H1 (cell line): ENCODE measurements around the gene KRT77. TPM values are rescaled to one million over a fixed set of nuclear protein-coding genes. Genes with fewer than 3 reads are reported as not detected.

Source experiments
- CTCF ChIA-PET: fragments of 300-600 bp; sonication (Branson Sonifier 250); formaldehyde crosslinking; loops from one replicate; lab custom pipeline; 2021; ENCODE audit not compliant: partially characterized antibody; lab: Charles Lee
- POLR2A ChIA-PET: fragments of 300-600 bp; sonication (Branson Sonifier 250); formaldehyde crosslinking; loops from one replicate; lab custom pipeline; 2021; ENCODE audit warnings: inconsistent platforms; ENCODE audit not compliant: partially characterized antibody; lab: Charles Lee
- DNase-seq, 2 experiments: peaks; one replicate each; pipeline versions ENCODE4 v3.0.0 to v3.0.0-alpha.2; 2010 to 2022; ENCODE audit warnings: low spot score in 2 of 2, low read depth in 1 of 2, mixed read lengths in 1 of 2
- FAIRE-seq: peaks from 2 replicates; lab custom pipeline; 2011; peaks lifted over from hg19 to GRCh38; lab: Jason Lieb, UNC
- H2AFZ ChIP-seq: 2 replicates; pipeline ENCODE4 v1.8.1; 2012; ENCODE audit warnings: low read length, inconsistent platforms
- H2AK5ac ChIP-seq: 2 replicates; pipeline ENCODE4 v1.6.1; 2013; ENCODE audit warnings: low read depth, low read length
- H2BK120ac ChIP-seq: replicated peaks from 2 replicates; pipeline ENCODE3; 2013; ENCODE audit warnings: low read depth, low read length, inconsistent platforms
- H2BK12ac ChIP-seq: 2 replicates; pipeline ENCODE4 v1.6.1; 2013; ENCODE audit warnings: low read depth, low read length
- H2BK15ac ChIP-seq: 2 replicates; pipeline ENCODE4 v1.6.1; 2013; ENCODE audit warnings: low read length
- H2BK20ac ChIP-seq: 2 replicates; pipeline ENCODE4 v1.6.1; 2013; ENCODE audit warnings: low read length
- H2BK5ac ChIP-seq: 2 replicates; pipeline ENCODE4 v1.6.1; 2013; ENCODE audit warnings: low read depth, low read length
- H3K14ac ChIP-seq: 2 replicates; pipeline ENCODE4 v1.6.1; 2013; ENCODE audit warnings: inconsistent platforms; ENCODE audit not compliant: insufficient read length
- H3K18ac ChIP-seq: 2 replicates; pipeline ENCODE4 v1.6.1; 2013; ENCODE audit warnings: low read length; ENCODE audit errors: extremely low read depth
- H3K23ac ChIP-seq: 2 replicates; pipeline ENCODE4 v1.6.1; 2013; ENCODE audit warnings: inconsistent platforms; ENCODE audit not compliant: insufficient read length
- H3K23me2 ChIP-seq: 2 replicates; pipeline ENCODE4 v1.6.1; 2013; ENCODE audit warnings: low read depth, low read length
- H3K27ac ChIP-seq: 2 replicates; pipeline ENCODE4 v1.6.1; 2011; ENCODE audit warnings: low read depth, low read length, inconsistent platforms
- H3K27me3 ChIP-seq, 4 experiments: replicated peaks in 1 of 4; 1 replicate in 1 of 4; 2 replicates in 3 of 4; pipeline versions ENCODE4 v1.6.1 to v1.8.1; 2011 to 2013; ENCODE audit warnings: low read length in 3 of 4, mild to moderate bottlenecking in 3 of 4, inconsistent platforms in 2 of 4, mixed read lengths in 2 of 4, moderate library complexity in 1 of 4; ENCODE audit not compliant: control insufficient read depth in 3 of 4, insufficient read depth in 3 of 4; ENCODE audit errors: extremely low read depth in 1 of 4
- H3K36me3 ChIP-seq, 4 experiments: 2 replicates each; pipeline versions ENCODE4 v1.6.1 to v1.8.1; 2011 to 2013; ENCODE audit warnings: mild to moderate bottlenecking in 4 of 4, low read length in 3 of 4, moderate library complexity in 2 of 4, control low read depth in 1 of 4, inconsistent platforms in 1 of 4; ENCODE audit not compliant: insufficient read depth in 4 of 4, control insufficient read depth in 2 of 4
- H3K4ac ChIP-seq: replicated peaks from 2 replicates; pipeline ENCODE3; 2013; ENCODE audit warnings: low read length, low read depth, mixed read lengths, inconsistent platforms; ENCODE audit not compliant: insufficient read length
- H3K4me1 ChIP-seq, 4 experiments: replicated peaks in 1 of 4; 1 replicate in 1 of 4; 2 replicates in 3 of 4; pipeline versions ENCODE4 v1.6.1 to v1.8.1; 2011 to 2013; ENCODE audit warnings: low read length in 3 of 4, inconsistent platforms in 2 of 4, mixed read lengths in 1 of 4; ENCODE audit not compliant: insufficient read depth in 4 of 4, control insufficient read depth in 3 of 4
- H3K4me2 ChIP-seq, 2 experiments: 2 replicates each; pipeline versions ENCODE4 v1.6.1 to v1.8.1; 2011 to 2013; ENCODE audit warnings: low read depth in 2 of 2, low read length in 2 of 2, control low read depth in 1 of 2, inconsistent platforms in 1 of 2, mild to moderate bottlenecking in 1 of 2; ENCODE audit not compliant: insufficient read depth in 1 of 2
- H3K4me3 ChIP-seq, 4 experiments: fragments of 200-600, 300-600 bp in 1 of 4; sonication (generic), shearing (Covaris generic), sonication (Bioruptor Twin) in 1 of 4; 2 replicates each; pipeline versions ENCODE4 v1.5.1 to v1.8.1; 2011 to 2016; ENCODE audit warnings: low read length in 4 of 4, low read depth in 3 of 4, control low read depth in 2 of 4, inconsistent platforms in 2 of 4, mild to moderate bottlenecking in 2 of 4, mixed read lengths in 1 of 4, moderate library complexity in 1 of 4; ENCODE audit not compliant: insufficient read depth in 2 of 4; ENCODE audit errors: extremely low read depth in 1 of 4
- H3K56ac ChIP-seq: replicated peaks from 2 replicates; pipeline ENCODE3; 2013; ENCODE audit warnings: low read depth, mild to moderate bottlenecking, mixed read lengths, low read length, inconsistent platforms; ENCODE audit not compliant: insufficient read length
- H3K79me1 ChIP-seq: 2 replicates; pipeline ENCODE4 v1.6.1; 2013; ENCODE audit warnings: low read depth, low read length, control low read depth
- H3K79me2 ChIP-seq, 2 experiments: 2 replicates each; pipeline versions ENCODE4 v1.6.1 to v1.8.1; 2012 to 2013; ENCODE audit warnings: low read length in 2 of 2, mild to moderate bottlenecking in 2 of 2, inconsistent platforms in 1 of 2; ENCODE audit not compliant: insufficient read depth in 2 of 2, control insufficient read depth in 1 of 2
- H3K9ac ChIP-seq, 4 experiments: replicated peaks in 1 of 4; 1 replicate in 1 of 4; 2 replicates in 3 of 4; pipeline versions ENCODE4 v1.6.1 to v1.8.1; 2011 to 2013; ENCODE audit warnings: low read depth in 3 of 4, low read length in 3 of 4, control low read depth in 2 of 4, mild to moderate bottlenecking in 2 of 4, moderate library complexity in 2 of 4, inconsistent platforms in 1 of 4; ENCODE audit errors: extremely low read depth in 1 of 4
- H3K9me3 ChIP-seq, 2 experiments: 2 replicates each; pipeline versions ENCODE4 v1.6.1 to v1.8.1; 2012 to 2013; ENCODE audit warnings: mild to moderate bottlenecking in 2 of 2, moderate library complexity in 2 of 2, control low read depth in 1 of 2, inconsistent platforms in 1 of 2, low read depth in 1 of 2, low read length in 1 of 2, mixed read lengths in 1 of 2; ENCODE audit not compliant: insufficient read depth in 2 of 2
- H4K20me1 ChIP-seq, 2 experiments: replicated peaks in 1 of 2; 2 replicates each; pipeline versions ENCODE3 to v1.8.1; 2011 to 2013; ENCODE audit warnings: inconsistent platforms in 2 of 2, low read length in 2 of 2, mild to moderate bottlenecking in 1 of 2; ENCODE audit not compliant: insufficient read depth in 2 of 2, control insufficient read depth in 1 of 2
- H4K5ac ChIP-seq: 2 replicates; pipeline ENCODE4 v1.6.1; 2013; ENCODE audit warnings: low read length, low read depth, mixed read lengths, inconsistent platforms; ENCODE audit not compliant: insufficient read length
- H4K8ac ChIP-seq: 2 replicates; pipeline ENCODE4 v1.8.0; 2013; ENCODE audit warnings: mild to moderate bottlenecking, moderate library complexity, low read length, inconsistent platforms; ENCODE audit not compliant: insufficient read depth; ENCODE audit errors: extremely low read depth
- H4K91ac ChIP-seq: replicated peaks from 2 replicates; pipeline ENCODE3; 2013; ENCODE audit warnings: low read length, mixed read lengths, inconsistent platforms; ENCODE audit not compliant: insufficient read length
- FOSL1 ChIP-seq: IDR thresholded peaks from 2 replicates; pipeline ENCODE4 v1.6.1; 2011; ENCODE audit warnings: mild to moderate bottlenecking, low read depth, low read length, moderate library complexity; ENCODE audit not compliant: insufficient read depth
- PHF8 ChIP-seq: fragments of 200-600 bp; sonication (generic); conservative IDR thresholded peaks from 2 replicates; pipeline ENCODE4 v1.7.1; 2012; ENCODE audit warnings: low read depth, mild to moderate bottlenecking, inconsistent platforms, low read length, moderate library complexity
- POLR2A ChIP-seq, 2 experiments: IDR thresholded peaks; 1 replicate in 1 of 2; 2 replicates in 1 of 2; pipeline ENCODE4 v1.6.1; 2011; ENCODE audit warnings: low read depth in 2 of 2, low read length in 2 of 2, mild to moderate bottlenecking in 2 of 2; ENCODE audit errors: control extremely low read depth in 1 of 2
- RNF2 ChIP-seq: fragments of 200-900, 300-1000 bp; sonication (generic); IDR thresholded peaks from 2 replicates; pipeline ENCODE4 v1.7.1; 2016; ENCODE audit warnings: borderline replicate concordance, low read depth, mild to moderate bottlenecking, antibody characterized with exemption, low read length; ENCODE audit not compliant: poor library complexity, severe bottlenecking; ENCODE audit errors: missing control alignments
- SP4 ChIP-seq: IDR thresholded peaks from 2 replicates; pipeline ENCODE4 v1.6.1; 2012; ENCODE audit warnings: low read length, inconsistent platforms
- SRF ChIP-seq: IDR thresholded peaks from 2 replicates; pipeline ENCODE4 v1.6.1; 2011; ENCODE audit warnings: mild to moderate bottlenecking, low read depth, low read length, moderate library complexity
- WGBS, 2 experiments: shearing (Covaris generic) in 1 of 2; methylation state at CpG; one replicate each; pipeline versions ENCODE4 v1.1.6 to v1.1.7; 2013 to 2015; ENCODE audit warnings: low lambda C conversion rate in 2 of 2, mixed read lengths in 2 of 2, inconsistent platforms in 1 of 2, low coverage in 1 of 2, missing lambda C conversion rate in 1 of 2; ENCODE audit not compliant: insufficient replicate concordance in 2 of 2, insufficient coverage in 1 of 2, insufficient read length in 1 of 2; ENCODE audit errors: extremely low coverage in 1 of 2, missing lambda C conversion rate in 1 of 2; 5-methylcytosine and 5-hydroxymethylcytosine counted together
- polyA plus RNA-seq, 7 experiments: library from polyadenylated mRNA; depleted of rRNA in 3 of 7; stranded (reverse) in 5 of 7; unstranded in 2 of 7; fragments of >200 nt in 5 of 7; fragments of 200-250 nt in 2 of 7; gene quantifications; 1 replicate in 5 of 7; 2 replicates in 1 of 7; 4 replicates in 1 of 7; pipeline versions ENCODE4 v1.2.1 to v1.2.3, GENCODE V29; 2011 to 2013; ENCODE audit warnings: missing spikeins in 2 of 7, mixed read lengths in 2 of 7
- total RNA-seq: library from RNA; stranded (reverse); fragmentation: NEBNext Ultra II Directional; extraction: Animal tissue kit (Norgen Biotek cat#: 25700); gene quantifications from 2 replicates; pipeline ENCODE4 v1.2.1, GENCODE V29; 2021

Gene KRT77
- total and polyA plus RNA-seq, 2 of the 8 experiments (the other 6 are each of a cell fraction or from before 2014, with no cell fraction given) = 0.02 TPM; not detected in 1

GRCh38 chr12:52641468-52641867, 61.9 kb downstream of the KRT77 start:
- H3K4me2 ChIP-seq = no peak overlapping the region
- no peaks in the 10 kb centered on the region for H3K36me3 ChIP-seq
- no peak overlapping the region for H2BK20ac ChIP-seq
- H3K27me3 ChIP-seq = peaks cover 0 to 5% (median 0%) of the 10 kb centered on the region in 4 experiments; a peak in 1 of 7 replicates
- POLR2A ChIA-PET = no interaction called here
- no peak overlapping the region for H3K18ac ChIP-seq
- H3K4me3 ChIP-seq = no peak overlapping the region
- FAIRE-seq = no peak
- H2AFZ ChIP-seq = no peak overlapping the region
- no peaks in the 10 kb centered on the region for H4K20me1 ChIP-seq
- no peak overlapping the region for H3K23ac ChIP-seq
- no peaks in the 10 kb centered on the region for H3K79me1 ChIP-seq
- H2BK5ac ChIP-seq = no peak overlapping the region
- no peak overlapping the region for H3K56ac ChIP-seq
- H4K91ac ChIP-seq = no peak overlapping the region
- no peaks in the 10 kb centered on the region for H3K23me2 ChIP-seq
- CTCF ChIA-PET = interaction anchor here (0.6 to 2.9 kb wide), 11 partner anchors 8 to 283 kb away, joined by 3 to 8 read pairs (median 3); partner anchors contain the start of gene KRT8
- no peak overlapping the region for H2BK15ac ChIP-seq
- no peak overlapping the region for H3K4ac ChIP-seq
- H3K9ac ChIP-seq = no peak overlapping the region
- H3K4me1 ChIP-seq = no peaks in the 10 kb centered on the region
- DNase-seq = peak in 1 of 2 experiments; percentile 17
- H3K9me3 ChIP-seq = no peaks in the 10 kb centered on the region
- H3K79me2 ChIP-seq = no peaks in the 10 kb centered on the region
- no peak overlapping the region for H4K5ac ChIP-seq
- no peak overlapping the region for H3K27ac ChIP-seq
- WGBS, 2 experiments = 75% methylated on average over 4 of the region's 4 CpGs; no CpG with 5 or more reads in 1 of the 2 experiments
- no peak overlapping the region for H2BK120ac ChIP-seq
- no peak overlapping the region for H2BK12ac ChIP-seq
- TF ChIP-seq FOSL1 (no peak), SRF (no peak), RNF2 (no peak), PHF8 (no peak), SP4 (no peak), POLR2A (IDR thresholded peaks at IDR 0.05; ENCODE audit: control extremely low read depth in 1 of 2, low read depth in 2 of 2, low read length in 2 of 2) (no peak)
- H3K14ac ChIP-seq = no peak overlapping the region
- H4K8ac ChIP-seq = no peak overlapping the region
- no peak overlapping the region for H2AK5ac ChIP-seq
